H1 (cell line): ENCODE results near the gene DLK2.

ENCODE experiments used
- JUN ChIP-seq: IDR thresholded peaks from 2 replicates; pipeline ENCODE4 v1.6.1; 2011; ENCODE audit warnings: low read depth, mild to moderate bottlenecking, improper control_type of control experiment, low read length
- MAX ChIP-seq: IDR thresholded peaks from 2 replicates; pipeline ENCODE4 v1.6.1; 2012; ENCODE audit warnings: inconsistent platforms
- POLR2AphosphoS5 ChIP-seq: IDR thresholded peaks from 2 replicates; pipeline ENCODE4 v1.6.1; 2011; ENCODE audit warnings: low read depth, low read length
- RNF2 ChIP-seq: fragments of 200-900, 300-1000 bp; sonication (generic); IDR thresholded peaks from 2 replicates; pipeline ENCODE4 v1.7.1; 2016; ENCODE audit warnings: borderline replicate concordance, low read depth, mild to moderate bottlenecking, antibody characterized with exemption, low read length; ENCODE audit not compliant: poor library complexity, severe bottlenecking; ENCODE audit errors: missing control alignments
- TBP ChIP-seq: IDR thresholded peaks from 2 replicates; pipeline ENCODE4 v1.6.1; 2011; ENCODE audit warnings: low read depth, low read length, improper control_type of control experiment
- TF ChIP-seq, protein P1 (sequence below), 3 experiments: IDR thresholded peaks; 1 replicate in 2 of 3; 2 replicates in 1 of 3; pipeline versions ENCODE4 v1.5.1 to v1.6.1; 2011; ENCODE audit warnings: low read length in 3 of 3, mild to moderate bottlenecking in 3 of 3, inconsistent platforms in 2 of 3, low read depth in 1 of 3, moderate library complexity in 1 of 3; ENCODE audit not compliant: insufficient read depth in 1 of 3; ENCODE audit errors: control extremely low read depth in 1 of 3

GRCh38 chr6:43408259-43408658 lies 47.1 kb downstream of the DLK2 start:
- TF ChIP-seq POLR2AphosphoS5 (no peak), TBP (no peak), JUN (no peak), MAX (no peak), RNF2 (no peak)
- TF ChIP-seq, protein P1, sequence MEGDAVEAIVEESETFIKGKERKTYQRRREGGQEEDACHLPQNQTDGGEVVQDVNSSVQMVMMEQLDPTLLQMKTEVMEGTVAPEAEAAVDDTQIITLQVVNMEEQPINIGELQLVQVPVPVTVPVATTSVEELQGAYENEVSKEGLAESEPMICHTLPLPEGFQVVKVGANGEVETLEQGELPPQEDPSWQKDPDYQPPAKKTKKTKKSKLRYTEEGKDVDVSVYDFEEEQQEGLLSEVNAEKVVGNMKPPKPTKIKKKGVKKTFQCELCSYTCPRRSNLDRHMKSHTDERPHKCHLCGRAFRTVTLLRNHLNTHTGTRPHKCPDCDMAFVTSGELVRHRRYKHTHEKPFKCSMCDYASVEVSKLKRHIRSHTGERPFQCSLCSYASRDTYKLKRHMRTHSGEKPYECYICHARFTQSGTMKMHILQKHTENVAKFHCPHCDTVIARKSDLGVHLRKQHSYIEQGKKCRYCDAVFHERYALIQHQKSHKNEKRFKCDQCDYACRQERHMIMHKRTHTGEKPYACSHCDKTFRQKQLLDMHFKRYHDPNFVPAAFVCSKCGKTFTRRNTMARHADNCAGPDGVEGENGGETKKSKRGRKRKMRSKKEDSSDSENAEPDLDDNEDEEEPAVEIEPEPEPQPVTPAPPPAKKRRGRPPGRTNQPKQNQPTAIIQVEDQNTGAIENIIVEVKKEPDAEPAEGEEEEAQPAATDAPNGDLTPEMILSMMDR (IDR thresholded peaks at IDR 0.05; ENCODE audit: control extremely low read depth in 1 of 3, insufficient read depth in 1 of 3, low read depth in 1 of 3, low read length in 3 of 3): no peak
